UCSD-AML1 (cell line): ENCODE results near the gene PXMP4.

Experiments used
- DNase-seq: peaks from one replicate; lab custom pipeline; 2025; ENCODE audit not compliant: unreplicated experiment; lab: John Stamatoyannopoulos, UW

The PXMP4 gene

DNA sequence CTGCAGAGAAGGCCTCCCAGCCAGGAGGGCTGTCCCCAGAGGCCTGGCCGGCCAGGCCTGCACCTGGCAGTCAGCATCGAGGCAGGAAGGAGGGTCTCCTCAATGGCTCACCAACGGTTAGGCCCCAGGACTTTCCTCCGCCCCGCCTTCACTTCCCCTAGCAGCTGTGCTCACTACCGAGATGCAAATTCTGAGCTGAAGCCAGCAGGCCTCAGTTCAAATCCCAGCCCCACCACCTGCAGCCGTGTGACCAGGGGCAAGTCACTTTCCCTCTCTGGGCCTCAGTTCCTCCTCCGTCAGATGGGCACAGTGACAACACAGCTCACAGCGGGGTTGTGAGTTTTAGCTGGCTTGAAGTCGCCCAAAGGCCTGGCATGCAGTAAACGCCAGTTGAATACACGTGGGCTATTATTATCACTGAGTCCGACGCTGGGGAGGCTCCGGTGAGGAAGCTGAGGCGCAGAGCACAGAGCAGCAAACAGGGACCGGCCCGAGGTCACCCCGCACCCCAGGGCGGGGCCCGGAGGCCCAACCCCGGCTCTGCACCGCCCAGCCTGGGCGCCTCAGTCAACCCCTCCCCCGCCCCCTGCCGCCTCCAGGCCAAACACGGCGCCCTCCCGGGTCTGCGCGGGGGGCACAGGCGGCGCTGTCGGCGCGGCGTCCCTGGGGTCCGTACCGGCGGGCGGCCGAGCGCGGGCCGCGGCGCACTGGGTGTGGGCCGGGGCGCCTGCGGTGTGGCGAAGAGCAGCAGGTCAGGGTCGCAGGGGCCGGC, 34.6 kb downstream of the PXMP4 start:
- DNase-seq = peak; percentile 45

DNA sequence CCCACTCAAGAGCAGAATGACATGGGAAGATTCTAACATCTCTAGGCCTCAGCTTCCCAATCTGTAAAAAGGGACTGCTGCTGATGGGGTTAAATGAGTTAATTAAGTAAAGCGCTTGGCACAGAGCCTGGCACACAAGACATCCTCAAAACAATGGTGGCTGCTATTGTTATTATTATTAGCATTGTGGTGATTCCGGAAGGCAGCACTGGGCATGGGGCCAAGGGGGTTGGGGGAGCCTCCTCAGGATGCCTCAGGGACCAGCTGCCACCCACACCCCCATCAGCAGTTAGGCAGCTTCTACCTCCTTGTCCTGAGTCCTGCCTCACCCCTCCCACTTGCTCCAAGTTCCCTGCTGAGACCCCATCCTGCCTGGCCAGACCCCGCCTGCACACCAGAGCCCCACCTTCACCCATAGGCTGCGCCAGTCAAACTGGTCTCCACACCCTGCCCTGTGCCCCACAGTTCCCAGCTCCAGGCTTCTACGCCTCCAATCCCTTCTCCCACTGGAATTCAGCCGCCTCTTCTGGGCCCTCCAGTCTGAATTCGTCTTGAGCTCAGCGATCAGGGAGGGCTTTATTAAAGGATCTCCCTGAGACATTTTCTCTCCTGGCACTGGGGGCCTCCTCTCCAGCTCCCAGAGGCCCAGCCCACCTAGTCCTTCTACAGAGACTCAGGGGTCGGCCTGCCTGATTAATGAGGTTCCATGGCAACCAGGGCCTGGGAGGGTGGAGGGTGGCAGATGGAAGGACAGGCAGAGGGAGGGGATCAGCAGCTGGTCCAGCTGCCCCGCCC, 35.4 kb downstream of the PXMP4 start:
- DNase-seq = no peak

DNA sequence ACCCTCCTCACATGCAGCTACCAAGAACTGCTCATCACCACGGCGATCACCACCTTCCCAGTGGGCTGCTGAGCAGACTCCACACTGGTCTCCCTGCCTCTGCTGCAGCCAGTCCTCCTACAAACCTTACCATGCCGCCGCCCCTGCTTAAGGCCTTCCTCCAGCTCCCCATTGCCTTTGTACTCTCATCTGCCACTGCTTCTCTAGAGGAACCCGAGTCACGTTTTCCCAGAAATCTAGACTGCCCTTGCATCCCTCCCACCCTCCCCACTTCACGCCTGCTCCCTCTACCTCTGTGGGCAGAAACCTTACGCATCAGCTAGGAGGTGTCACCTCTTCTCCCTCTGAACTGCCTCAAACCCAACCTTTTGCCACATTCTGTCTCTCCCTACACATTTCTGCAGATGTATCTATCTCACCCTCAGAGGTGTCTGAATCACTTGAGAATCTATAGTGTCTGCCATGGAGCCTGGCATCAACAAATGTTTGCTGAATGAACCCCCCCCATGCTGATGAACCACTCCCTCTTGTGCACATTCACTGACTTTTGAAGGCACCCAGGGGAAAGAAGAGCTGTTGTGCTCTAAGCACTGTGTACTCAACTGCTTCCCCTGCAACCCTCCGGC, 38.3 kb downstream of the PXMP4 start:
- DNase-seq = no peak

DNA sequence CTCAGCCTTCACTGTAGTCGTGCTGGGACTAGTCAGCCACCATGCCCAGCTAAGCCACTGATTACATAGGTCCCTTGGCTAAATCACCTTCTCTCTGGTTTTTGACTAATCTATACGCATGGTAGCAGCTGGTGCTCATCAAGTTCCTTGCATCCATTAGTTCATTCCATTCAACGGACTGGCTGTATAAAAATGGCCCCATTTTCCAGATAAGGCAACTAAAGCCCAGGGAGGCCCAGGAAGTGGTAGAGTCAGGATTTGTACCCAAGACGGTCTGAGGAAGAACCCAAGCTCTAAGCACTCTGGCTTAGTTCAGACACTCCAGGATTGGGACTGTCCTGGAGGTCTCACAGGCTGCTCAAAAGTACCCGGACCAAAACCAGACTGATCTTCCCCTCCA, 38.8 kb downstream of the PXMP4 start:
- DNase-seq = no peak

DNA sequence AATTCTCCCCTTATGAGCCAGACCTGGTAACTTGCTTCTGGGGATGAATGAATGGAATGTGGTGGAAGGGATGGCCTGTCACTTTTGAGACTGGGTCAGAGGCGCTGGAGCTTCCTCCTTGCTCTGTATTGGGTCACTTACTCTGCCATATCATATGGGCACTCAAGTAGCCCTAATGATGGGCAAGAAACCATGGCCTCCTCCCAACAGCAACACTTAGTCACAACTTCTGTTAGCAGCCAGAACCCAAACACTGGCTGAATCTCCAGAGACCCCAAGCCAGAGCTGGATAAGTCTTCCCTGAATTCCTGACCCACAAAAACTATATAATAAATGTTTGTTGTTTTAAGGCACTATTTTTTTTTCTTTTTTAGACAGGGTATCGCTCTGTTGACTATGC, 39.4 kb downstream of the PXMP4 start:
- DNase-seq = no peak

DNA sequence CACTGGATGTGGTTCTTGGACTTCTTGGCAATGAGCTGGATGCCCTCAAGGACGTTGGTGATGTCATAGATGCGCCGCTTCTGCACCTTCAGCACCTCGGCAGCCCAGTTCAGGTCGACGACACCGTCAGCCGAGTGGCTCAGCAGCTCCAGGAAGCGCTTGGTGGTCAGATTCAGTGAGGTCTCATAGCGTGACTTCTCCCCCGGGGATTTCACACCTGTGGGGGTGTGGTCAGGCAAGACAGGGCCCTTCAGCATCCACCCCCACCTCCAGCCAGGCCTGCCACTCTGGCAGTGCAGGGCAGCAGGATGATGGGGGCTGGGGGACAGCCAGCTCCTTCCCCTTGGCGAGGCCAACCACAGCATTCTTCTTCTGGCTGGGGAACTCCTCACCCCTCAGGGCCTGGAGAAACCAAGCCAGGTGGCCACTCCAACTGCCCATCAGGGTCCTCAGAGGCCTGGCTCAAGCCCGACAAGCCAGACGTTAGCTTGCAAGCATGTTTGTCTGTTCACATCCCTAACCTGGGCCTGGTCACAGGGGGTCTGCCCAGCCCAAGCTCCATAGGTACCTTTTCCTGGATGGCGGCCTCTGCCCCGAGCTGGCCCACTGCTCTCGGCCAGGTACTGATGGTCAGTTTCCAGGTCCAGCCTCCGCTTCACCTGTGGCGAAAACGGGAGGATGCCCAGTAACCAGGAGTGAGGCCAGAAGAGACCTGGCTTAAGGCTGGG, 40.2 kb downstream of the PXMP4 start:
- DNase-seq = no peak

DNA sequence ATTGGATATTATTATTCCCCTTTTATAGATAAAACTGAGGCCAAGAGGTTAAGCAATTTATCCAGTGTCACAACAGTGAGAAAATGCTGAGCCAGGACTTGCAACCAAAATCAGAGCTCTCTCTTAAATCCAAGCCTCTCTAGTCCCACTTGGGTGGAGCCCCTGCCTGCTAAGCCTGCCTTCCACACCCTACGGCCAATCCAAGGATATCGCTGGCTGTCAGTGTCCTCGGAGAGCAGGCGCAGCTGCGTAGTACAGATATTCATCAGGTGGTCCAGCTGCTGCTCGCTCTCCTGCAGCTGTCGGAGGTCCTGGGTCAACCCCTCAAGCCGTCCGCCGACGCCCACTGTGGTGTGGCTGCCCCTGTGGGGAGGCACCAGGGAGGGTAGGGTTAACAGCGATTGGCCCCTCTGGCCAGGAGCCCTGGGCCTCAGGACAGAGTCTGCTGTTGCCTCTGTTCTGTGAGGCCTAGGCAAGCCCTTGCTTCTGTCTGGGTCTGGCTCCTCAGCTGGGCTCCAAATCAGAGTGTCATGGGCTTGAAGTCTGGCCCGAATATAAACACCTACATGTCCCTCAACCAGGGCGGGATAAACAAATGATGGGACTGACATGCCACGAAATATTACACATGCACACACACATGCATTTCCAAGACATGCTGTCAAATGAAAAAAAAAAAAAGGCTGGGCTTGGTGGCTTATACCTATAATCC, 42.0 kb downstream of the PXMP4 start:
- no peak for DNase-seq

DNA sequence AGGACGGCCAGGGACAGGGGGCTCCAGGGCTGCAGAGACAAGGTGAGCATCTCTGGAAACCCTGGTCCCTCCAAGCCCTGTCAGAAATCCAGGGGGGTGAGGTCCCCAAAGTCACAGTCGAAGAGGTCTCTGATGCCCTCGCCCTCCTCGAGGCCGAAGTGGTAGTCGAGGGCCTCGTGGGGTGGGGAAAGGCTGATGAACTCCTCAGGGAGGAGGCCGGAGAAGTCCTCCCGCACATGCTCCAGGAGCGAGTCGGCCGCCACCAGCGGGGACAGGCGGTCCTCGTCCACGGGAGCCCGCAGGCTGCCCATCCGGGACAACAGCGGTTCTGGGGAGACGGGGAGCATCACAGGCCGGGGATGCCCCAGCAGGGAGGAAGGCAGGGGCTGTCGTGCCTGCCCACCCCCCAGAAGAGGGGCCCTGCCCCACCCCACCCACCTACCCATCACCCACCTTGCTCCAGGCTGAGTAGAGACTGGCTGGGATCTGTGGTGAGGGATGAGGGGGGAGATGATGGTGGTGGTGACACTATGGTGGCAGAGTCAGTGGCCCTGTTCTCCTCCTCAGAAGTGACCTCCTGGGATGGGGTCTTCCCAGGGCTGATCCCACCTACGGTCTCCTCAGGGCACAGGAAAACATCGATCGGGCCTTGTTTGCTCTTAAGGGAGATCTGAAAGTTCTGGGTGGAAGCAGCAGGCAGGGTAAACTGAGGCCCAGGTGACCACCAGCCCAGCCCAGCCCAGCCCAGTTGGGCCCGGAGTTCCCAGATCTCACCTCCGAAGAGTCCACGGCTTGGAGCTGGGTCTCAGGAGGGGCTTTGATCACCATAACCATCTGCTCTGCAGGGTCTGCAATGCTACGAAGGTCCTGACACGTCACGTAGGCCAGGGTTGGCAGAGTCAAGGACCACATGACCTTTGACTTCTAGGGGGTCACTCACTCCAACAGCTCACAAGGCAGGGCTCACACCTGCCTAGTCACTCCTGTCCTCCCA, 43.2 kb downstream of the PXMP4 start:
- no peak for DNase-seq

DNA sequence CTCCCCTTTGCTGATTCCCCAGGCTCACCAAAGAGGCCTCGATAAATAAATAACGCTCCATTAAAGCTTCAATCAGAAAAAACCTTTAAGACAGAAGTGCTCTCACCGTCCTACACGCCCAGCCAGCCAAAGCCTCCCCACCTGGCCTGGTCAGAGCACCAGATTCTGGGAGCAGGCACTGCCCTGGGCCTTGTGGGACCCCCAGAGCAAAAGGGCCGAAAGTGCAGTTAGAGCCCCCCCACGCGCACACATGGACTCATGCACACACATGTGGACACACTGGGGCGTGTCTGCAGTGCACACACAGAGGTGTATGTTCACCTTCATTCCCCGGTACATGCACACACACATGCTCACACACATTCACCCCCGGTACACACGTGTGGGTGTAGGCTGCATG, 44.0 kb downstream of the PXMP4 start:
- DNase-seq = no peak

DNA sequence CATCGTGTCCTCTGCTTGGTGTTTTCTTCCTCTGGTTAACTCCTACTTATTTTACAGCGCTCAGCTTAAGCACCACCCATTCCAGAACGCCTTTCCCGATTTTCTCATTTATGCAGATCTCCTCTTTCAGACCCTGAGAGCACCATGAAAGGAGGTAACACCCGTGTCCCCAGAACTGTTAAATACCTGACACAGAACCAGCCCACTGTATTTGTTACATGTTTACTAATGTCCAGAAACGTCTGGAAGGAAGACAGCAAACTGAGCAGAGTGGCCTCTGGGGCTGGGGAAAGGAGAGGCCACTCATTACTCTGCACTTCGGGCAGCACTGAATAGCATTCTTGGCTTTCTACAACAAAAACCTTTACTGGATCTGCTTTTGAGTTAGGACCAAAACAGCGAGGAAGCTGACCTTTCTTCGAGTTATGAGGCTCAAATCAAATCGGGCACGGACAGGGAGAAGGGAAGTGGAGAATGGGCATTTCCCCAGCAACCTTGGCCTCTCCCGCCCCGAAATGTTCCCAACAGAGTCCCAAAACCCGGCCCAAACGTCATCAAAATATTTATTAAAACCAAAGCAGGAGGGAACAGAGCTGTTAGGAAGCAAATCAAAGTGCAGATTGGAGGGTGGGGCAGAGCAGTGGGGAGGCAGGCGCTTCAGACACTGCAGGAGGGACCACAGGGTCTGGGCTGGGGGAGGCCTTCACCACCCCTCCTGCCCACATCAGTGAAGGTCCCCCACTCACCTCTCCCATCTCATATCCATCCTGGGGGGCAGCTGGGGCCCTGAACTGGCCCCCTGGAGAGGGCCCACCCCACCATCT, 44.8 kb downstream of the PXMP4 start:
- no peak for DNase-seq

DNA sequence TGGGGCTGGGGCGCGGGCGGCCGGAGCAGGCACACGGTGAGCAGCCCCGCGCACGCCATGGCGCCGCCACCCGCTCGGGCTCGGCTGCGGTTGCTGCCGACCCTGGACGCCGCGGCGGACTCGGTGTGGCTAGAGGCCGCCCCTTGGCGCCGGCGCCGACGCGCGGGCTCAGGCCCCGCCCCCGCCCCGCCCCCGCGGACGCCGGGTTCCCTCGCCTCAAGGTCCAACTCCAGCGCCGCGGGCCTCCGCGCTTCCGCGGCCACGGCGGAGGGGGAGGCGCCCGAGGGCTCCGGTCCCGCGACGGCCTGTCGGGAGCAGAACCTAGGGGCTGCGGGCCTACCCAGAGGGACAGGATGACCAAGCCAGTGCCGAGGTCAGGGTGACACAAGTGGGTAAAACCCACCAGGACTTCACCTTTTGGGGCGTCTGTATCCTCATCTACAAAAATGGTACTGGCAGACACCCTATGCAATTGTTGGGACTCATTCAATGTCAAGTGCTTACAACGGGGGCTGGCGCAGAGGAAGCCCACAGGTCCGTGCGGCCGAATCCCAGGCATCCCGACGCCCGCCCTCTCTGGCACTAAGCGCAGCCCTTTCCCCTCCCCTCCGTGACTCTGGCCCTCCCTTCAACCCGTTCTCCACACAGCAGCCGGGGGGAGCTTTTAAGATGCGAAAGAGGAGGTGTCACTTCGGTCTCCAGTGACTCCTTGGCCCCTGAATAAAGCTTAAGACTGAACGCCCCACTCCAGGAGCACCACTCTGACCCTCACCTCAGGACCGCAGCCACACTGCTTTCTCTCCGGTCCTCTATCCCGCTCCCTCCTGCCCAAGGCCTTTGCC, 45.6 kb downstream of the PXMP4 start, which contains the start of gene NECAB3:
Gene NECAB3, minus strand, starts transcription at position 135 of the 842 bp plus-strand sequence. Its CDS starts 76 bp downstream, at position 59.
- DNase-seq = peak; percentile 83

DNA sequence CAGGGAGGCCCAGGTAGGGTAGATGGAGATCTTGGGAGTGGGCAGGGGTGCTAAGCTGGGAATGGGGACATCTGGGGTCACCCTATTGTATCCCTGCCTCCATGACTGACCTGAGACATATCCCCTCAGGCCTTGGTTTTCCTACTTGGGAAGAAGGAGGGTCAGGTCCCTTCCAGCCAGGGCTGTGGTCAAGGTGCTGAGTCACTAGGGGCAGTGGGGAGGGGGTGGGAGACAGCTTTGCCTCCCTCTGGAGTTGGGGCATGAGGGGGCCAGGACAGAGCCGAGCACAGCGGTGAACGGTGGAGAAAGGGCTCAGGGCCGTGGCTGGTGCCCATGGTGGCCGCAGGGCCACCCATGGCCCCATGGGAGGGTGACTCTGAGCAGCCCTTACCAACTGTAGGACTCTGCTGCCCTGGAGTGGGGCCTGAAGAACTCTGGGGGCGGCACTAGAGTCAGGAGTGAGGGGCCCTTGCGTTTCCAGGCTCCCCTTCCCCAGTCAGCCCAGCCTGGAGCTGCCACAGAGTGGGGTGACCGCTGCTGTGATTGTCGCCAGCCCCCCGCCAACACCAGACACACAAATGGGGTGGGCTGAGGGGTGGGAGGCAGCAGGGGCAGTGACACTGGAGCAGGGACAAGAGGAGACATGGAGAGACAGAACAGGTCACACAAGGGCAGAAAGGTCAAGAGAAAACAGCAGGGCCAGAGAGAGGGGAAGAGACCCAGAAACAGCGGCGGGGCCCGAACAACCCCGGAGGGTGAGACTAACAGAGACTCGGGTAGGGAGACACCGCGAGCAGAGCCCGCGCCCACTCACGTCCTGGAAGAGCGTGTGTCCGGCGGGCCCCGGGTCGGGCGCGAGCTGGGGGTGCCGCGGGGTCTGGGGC, 46.5 kb downstream of the PXMP4 start:
- no peak for DNase-seq

DNA sequence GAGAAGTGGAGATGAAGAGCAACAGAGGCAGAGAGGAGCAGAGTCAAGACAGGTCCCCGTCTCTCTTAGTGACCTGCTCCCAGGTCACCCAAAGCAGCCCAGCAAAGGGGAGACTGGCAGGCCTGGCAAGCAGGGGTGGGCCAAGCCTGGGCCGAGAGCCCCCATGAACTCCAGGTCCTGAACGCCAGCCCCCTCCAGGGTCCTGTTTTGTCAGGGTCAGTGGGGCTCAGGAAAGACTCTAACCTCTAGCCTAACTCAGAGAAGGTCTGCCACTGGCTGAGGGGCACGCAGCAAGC, 47.0 kb downstream of the PXMP4 start:
- no peak for DNase-seq

DNA sequence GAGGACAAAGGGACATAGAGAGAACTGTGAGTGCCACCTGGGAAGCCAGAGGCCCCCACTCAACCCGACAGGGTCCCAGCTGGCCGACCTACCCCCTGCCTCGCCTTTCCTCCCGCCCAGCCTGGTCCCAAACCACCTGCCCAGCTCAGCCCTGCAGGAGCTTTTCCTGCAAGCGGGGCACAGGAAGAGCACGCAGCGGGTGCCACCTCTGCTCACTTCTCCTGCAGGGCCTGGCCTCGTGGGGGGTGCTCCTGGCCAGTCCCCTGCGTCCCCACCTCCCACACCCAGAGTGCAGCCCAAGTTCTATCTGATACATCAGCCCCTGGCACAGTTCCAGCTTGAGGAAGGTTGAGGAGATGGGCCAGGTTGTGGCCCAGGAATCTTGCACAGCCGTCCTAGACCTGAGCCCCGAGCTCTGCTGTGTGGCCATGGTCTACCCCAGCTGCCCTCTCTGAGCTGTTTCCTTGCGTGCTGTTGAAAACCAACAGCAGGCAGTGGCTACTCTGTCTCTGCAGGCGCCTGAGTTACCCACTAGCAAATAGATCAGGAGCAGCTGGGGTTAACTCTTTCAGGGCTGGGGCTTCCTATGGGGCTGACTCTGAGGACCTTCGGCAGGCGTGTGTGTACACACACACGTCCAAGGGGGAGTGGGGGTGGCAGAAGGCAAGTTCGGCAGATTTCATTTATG, 47.5 kb downstream of the PXMP4 start:
- DNase-seq = no peak

DNA sequence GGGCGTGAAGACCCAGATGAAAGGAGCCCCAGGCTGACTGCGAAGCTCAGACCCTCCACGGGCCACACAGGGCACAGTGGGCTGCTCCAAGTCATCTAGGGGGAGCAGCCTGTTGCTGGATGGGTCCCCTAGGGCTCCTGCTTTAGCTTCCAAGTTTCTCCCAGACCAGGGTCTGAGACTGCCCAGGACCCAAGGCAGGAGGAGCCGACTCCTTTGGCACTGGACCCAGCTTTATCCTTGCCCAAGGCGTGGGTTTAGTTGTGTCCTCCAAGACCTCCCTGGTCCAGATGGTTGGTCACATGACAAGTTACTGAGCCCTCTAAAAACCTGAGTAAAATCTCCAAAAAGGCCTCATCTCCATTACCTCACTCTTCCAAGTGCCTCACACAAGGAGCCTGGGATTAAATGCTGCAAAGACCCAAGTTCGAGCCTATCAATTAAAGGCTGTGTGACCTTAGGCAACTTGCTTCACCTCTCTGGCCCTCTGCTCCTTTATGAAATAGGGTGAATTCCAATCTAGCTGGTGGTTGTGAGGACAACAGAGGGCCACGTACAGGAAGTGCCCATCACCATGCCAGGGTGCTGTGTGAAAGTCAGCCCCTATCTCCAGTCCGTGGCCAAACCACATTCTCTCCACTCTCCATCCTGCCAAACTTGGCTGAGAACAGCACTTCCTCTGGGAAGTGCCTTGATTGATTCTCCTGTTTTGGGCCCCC, 48.4 kb downstream of the PXMP4 start:
- DNase-seq = no peak
